CD14-positive monocyte (primary cell): ENCODE data around the gene SEC14L2. TPM values are rescaled to one million over a fixed set of nuclear protein-coding genes. Genes with fewer than 3 reads are reported as not detected.

Experiments used
- DNase-seq, 3 donors: peaks; one replicate each; pipeline ENCODE4 v3.0.0-alpha.2; 2011 to 2022
- H2AFZ ChIP-seq: 2 replicates; pipeline ENCODE4 v1.6.0; 2012; ENCODE audit warnings: mild to moderate bottlenecking, low read depth, low read length, inconsistent platforms; ENCODE audit not compliant: insufficient read depth, poor library complexity, severe bottlenecking
- H3K27ac ChIP-seq, 2 donors: 1 replicate in 1 of 2; 2 replicates in 1 of 2; pipeline ENCODE4 v1.5.1; 2012 to 2013; ENCODE audit warnings: low read length in 2 of 2, control low read depth in 1 of 2, inconsistent platforms in 1 of 2, low read depth in 1 of 2, mild to moderate bottlenecking in 1 of 2
- H3K27me3 ChIP-seq, 2 donors: one replicate each; pipeline versions ENCODE4 v1.6.0 to v1.6.1; 2011 to 2013; ENCODE audit warnings: low read length in 2 of 2; ENCODE audit not compliant: control insufficient read depth in 2 of 2, insufficient read depth in 2 of 2
- H3K36me3 ChIP-seq, 2 donors: replicated peaks in 1 of 2; 1 replicate in 1 of 2; 2 replicates in 1 of 2; pipeline versions ENCODE4 v1.5.1 to v1.6.1; 2012 to 2013; ENCODE audit warnings: low read length in 2 of 2, control low read depth in 1 of 2, inconsistent platforms in 1 of 2, mild to moderate bottlenecking in 1 of 2; ENCODE audit not compliant: insufficient read depth in 2 of 2, control insufficient read depth in 1 of 2
- H3K4me1 ChIP-seq, 2 donors: 1 replicate in 1 of 2; 2 replicates in 1 of 2; pipeline versions ENCODE4 v1.5.1 to v1.6.1; 2012 to 2013; ENCODE audit warnings: low read length in 2 of 2, control low read depth in 1 of 2, inconsistent platforms in 1 of 2, mild to moderate bottlenecking in 1 of 2, moderate library complexity in 1 of 2; ENCODE audit not compliant: insufficient read depth in 2 of 2, control insufficient read depth in 1 of 2
- H3K4me2 ChIP-seq: replicated peaks from 2 replicates; pipeline ENCODE3; 2012; ENCODE audit warnings: low read length, moderate library complexity, mild to moderate bottlenecking; ENCODE audit not compliant: poor library complexity, severe bottlenecking; ENCODE audit errors: extremely low read depth
- H3K4me3 ChIP-seq, 3 experiments: fragments of 200-600 bp in 1 of 3; sonication (generic) in 1 of 3; replicated peaks in 1 of 3; 1 replicate in 2 of 3; 2 replicates in 1 of 3; pipeline ENCODE4 v1.5.1; 2011 to 2013; ENCODE audit warnings: low read length in 3 of 3, mild to moderate bottlenecking in 3 of 3, control low read depth in 2 of 3, low read depth in 2 of 3, inconsistent platforms in 1 of 3, moderate library complexity in 1 of 3
- H3K79me2 ChIP-seq: 2 replicates; pipeline ENCODE4 v1.6.0; 2012; ENCODE audit warnings: mild to moderate bottlenecking, control low read depth, inconsistent platforms, low read length, moderate library complexity; ENCODE audit not compliant: insufficient read depth
- H3K9ac ChIP-seq: 2 replicates; pipeline ENCODE4 v1.6.0; 2017; ENCODE audit warnings: low read length, mild to moderate bottlenecking; ENCODE audit not compliant: insufficient read depth, poor library complexity, severe bottlenecking
- H3K9me3 ChIP-seq, 2 donors: replicated peaks in 1 of 2; 1 replicate in 1 of 2; 2 replicates in 1 of 2; pipeline versions ENCODE4 v1.5.1 to v1.6.1; 2012 to 2013; ENCODE audit warnings: low read length in 2 of 2, control low read depth in 1 of 2; ENCODE audit not compliant: control insufficient read depth in 1 of 2, insufficient read depth in 1 of 2
- H4K20me1 ChIP-seq: 2 replicates; pipeline ENCODE4 v1.6.0; 2012; ENCODE audit warnings: mild to moderate bottlenecking, low read length, control low read depth, moderate library complexity; ENCODE audit not compliant: insufficient read depth
- H3K27ac Mint-ChIP-seq, 7 donors: one replicate each; pipeline ENCODE4 v1.8.0; 2020; ENCODE audit warnings: mild to moderate bottlenecking in 7 of 7, mixed read lengths in 7 of 7, moderate library complexity in 6 of 7, inconsistent platforms in 2 of 7
- H3K27me3 Mint-ChIP-seq, 3 donors: one replicate each; pipeline ENCODE4 v1.8.0; 2021 to 2022; ENCODE audit warnings: low read depth in 3 of 3, mild to moderate bottlenecking in 3 of 3, mixed read lengths in 3 of 3, moderate library complexity in 3 of 3, inconsistent platforms in 1 of 3
- H3K36me3 Mint-ChIP-seq, 2 donors: one replicate each; pipeline ENCODE4 v1.8.0; 2020; ENCODE audit warnings: mixed read lengths in 2 of 2, inconsistent platforms in 1 of 2, mild to moderate bottlenecking in 1 of 2
- H3K4me1 Mint-ChIP-seq: one replicate; pipeline ENCODE4 v1.8.0; 2020; ENCODE audit warnings: mild to moderate bottlenecking, mixed read lengths
- H3K4me3 Mint-ChIP-seq, 2 donors: one replicate each; pipeline ENCODE4 v1.8.0; 2020; ENCODE audit warnings: mild to moderate bottlenecking in 2 of 2, mixed read lengths in 2 of 2, moderate library complexity in 1 of 2
- H3K9me3 Mint-ChIP-seq, 7 donors: one replicate each; pipeline ENCODE4 v1.8.0; 2020 to 2022; ENCODE audit warnings: mixed read lengths in 7 of 7, mild to moderate bottlenecking in 6 of 7, moderate library complexity in 6 of 7, inconsistent platforms in 2 of 7
- WGBS: methylation state at CpG from one replicate; pipeline ENCODE4 v1.1.5; 2013; ENCODE audit warnings: missing lambda C conversion rate; ENCODE audit not compliant: insufficient coverage; 5-methylcytosine and 5-hydroxymethylcytosine counted together
- intact Hi-C, 2 donors: fragments of 100-400 bp; cut with micrococcal nuclease; formaldehyde crosslinking; loops; one replicate each; pipeline versions ENCODE4 v1.15.0 to v1.15.1; 2023
- polyA plus RNA-seq, 3 donors: library from polyadenylated mRNA; depleted of rRNA in 1 of 3; unstranded in 2 of 3; stranded (reverse) in 1 of 3; fragments of 300-500 nt in 2 of 3; fragments of >200 nt in 1 of 3; fragmentation: Illumina TruSeq in 2 of 3; gene quantifications; 1 replicate in 2 of 3; 2 replicates in 1 of 3; pipeline ENCODE4 v1.2.3, GENCODE V29; 2012 to 2021
- TF ChIP-seq, protein P1 (sequence below): fragments of 200-600 bp; IDR thresholded peaks from one replicate; pipeline ENCODE4 v1.8.0; 2022; ENCODE audit warnings: antibody characterized with exemption, mild to moderate bottlenecking

SEC14L2 gene
- polyA plus RNA-seq, 3 donors = 0.03 TPM; not detected in 1

DNA sequence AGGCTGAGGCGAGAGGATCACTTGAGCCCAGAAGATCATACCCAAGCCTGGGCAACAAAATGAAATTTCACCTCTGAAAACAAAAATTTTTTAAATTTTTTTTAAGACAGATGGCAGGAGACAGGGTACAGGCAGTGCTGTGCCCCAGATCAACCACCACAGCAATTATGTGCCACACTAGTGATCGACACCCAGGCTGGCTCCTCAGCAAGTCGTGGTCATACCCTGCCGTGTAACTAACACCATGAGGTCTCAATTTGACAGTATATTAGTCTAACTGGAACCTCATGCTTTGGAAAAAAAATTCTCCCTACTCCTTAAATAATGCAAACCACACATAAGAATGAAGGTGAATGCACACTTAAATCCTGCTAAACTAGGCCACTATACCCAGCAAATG lies 48.4 kb upstream of the SEC14L2 start:
- WGBS = 100% methylated on average over 2 of the region's 4 CpGs
- Mint-ChIP-seq H3K4me1 (peaks cover 2% of the 10 kb centered on the region), H3K36me3 (peaks cover 84 to 98% of the 10 kb centered on the region in 2 donors), H3K4me3 (no peak overlapping the region), H3K9me3 (peaks cover 0 to 2% (median 0%) of the 10 kb centered on the region in 7 donors), H3K27ac (peak overlapping the region in 1 of 7 donors; percentile 25), H3K27me3 (peaks cover 0 to 1% (median 0%) of the 10 kb centered on the region in 3 donors)
- Histone ChIP-seq H3K27me3 (no peaks in the 10 kb centered on the region), H2AFZ (no peak overlapping the region), H3K79me2 (peaks cover 60% of the 10 kb centered on the region), H3K27ac (no peak overlapping the region), H3K4me3 (no peak overlapping the region), H4K20me1 (peaks cover 94% of the 10 kb centered on the region), H3K4me1 (no peaks in the 10 kb centered on the region), H3K9me3 (no peaks in the 10 kb centered on the region), H3K4me2 (no peak overlapping the region), H3K36me3 (peaks cover 93 to 98% of the 10 kb centered on the region in 2 donors), H3K9ac (no peak overlapping the region)
- TF ChIP-seq, protein P1, sequence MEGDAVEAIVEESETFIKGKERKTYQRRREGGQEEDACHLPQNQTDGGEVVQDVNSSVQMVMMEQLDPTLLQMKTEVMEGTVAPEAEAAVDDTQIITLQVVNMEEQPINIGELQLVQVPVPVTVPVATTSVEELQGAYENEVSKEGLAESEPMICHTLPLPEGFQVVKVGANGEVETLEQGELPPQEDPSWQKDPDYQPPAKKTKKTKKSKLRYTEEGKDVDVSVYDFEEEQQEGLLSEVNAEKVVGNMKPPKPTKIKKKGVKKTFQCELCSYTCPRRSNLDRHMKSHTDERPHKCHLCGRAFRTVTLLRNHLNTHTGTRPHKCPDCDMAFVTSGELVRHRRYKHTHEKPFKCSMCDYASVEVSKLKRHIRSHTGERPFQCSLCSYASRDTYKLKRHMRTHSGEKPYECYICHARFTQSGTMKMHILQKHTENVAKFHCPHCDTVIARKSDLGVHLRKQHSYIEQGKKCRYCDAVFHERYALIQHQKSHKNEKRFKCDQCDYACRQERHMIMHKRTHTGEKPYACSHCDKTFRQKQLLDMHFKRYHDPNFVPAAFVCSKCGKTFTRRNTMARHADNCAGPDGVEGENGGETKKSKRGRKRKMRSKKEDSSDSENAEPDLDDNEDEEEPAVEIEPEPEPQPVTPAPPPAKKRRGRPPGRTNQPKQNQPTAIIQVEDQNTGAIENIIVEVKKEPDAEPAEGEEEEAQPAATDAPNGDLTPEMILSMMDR = no peak
- intact Hi-C loops = no loop called here
- DNase-seq = no peak

DNA sequence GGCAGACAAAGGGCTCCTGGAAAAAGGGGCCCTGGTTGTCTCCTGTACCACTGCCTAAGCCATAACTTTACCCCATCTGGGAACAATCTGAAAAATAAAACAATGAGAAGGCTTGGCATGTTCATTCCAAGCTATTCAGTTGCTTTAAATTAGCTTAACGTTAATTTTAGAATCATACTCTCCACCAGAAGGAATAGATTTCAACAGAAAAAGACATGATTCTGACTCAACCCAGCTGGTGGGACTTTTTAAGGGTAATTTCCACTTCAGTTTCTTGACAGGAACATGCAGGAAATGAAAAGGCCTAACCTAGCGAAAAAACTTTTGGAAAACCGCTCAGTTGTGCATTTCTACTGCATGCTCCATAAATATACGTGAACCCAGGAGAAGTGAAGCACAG lies 48.0 kb upstream of the SEC14L2 start:
- H3K4me1 ChIP-seq = no peaks in the 10 kb centered on the region
- peaks cover 96% of the 10 kb centered on the region for H4K20me1 ChIP-seq
- H3K27ac ChIP-seq = no peak overlapping the region
- H3K79me2 ChIP-seq = peaks cover 63% of the 10 kb centered on the region
- Mint-ChIP-seq H3K4me1 (peaks cover 2% of the 10 kb centered on the region), H3K27ac (no peak overlapping the region), H3K9me3 (peaks cover 0 to 2% (median 0%) of the 10 kb centered on the region in 7 donors), H3K36me3 (peaks cover 82 to 98% of the 10 kb centered on the region in 2 donors), H3K27me3 (peaks cover 0 to 1% (median 0%) of the 10 kb centered on the region in 3 donors), H3K4me3 (no peak overlapping the region)
- intact Hi-C loops = no loop called here
- peaks cover 91 to 98% of the 10 kb centered on the region in 2 donors for H3K36me3 ChIP-seq
- whole genome bisulfite sequencing = 96% methylated on average over 3 of the region's 4 CpGs
- H3K9me3 ChIP-seq = no peaks in the 10 kb centered on the region
- no peaks in the 10 kb centered on the region for H3K27me3 ChIP-seq
- H3K9ac ChIP-seq = no peak overlapping the region
- TF ChIP-seq, protein P1 = no peak
- no peak overlapping the region for H3K4me2 ChIP-seq
- H2AFZ ChIP-seq = no peak overlapping the region
- no peak for DNase-seq
- no peak overlapping the region for H3K4me3 ChIP-seq
